Endothelial cell (in vitro differentiated cells): ENCODE measurements around the gene TBX4. TPM values are rescaled to one million over a fixed set of nuclear protein-coding genes. Genes with fewer than 3 reads are reported as not detected.

Experiments
- DNase-seq: peaks from one replicate; pipeline ENCODE4 v3.0.0; 2021; ENCODE audit warnings: low spot score
- H3K27ac Mint-ChIP-seq: one replicate; pipeline ENCODE4 v1.8.0; 2021; ENCODE audit warnings: mixed read lengths, inconsistent platforms; ENCODE audit not compliant: unreplicated experiment
- H3K27me3 Mint-ChIP-seq: one replicate; pipeline ENCODE4 v1.8.0; 2021; ENCODE audit warnings: mild to moderate bottlenecking, moderate library complexity, mixed read lengths, inconsistent platforms; ENCODE audit not compliant: unreplicated experiment
- H3K36me3 Mint-ChIP-seq: one replicate; pipeline ENCODE4 v1.8.0; 2021; ENCODE audit warnings: mild to moderate bottlenecking, low read depth, mixed read lengths, inconsistent platforms; ENCODE audit not compliant: unreplicated experiment
- H3K4me1 Mint-ChIP-seq: one replicate; pipeline ENCODE4 v1.8.0; 2021; ENCODE audit warnings: mild to moderate bottlenecking, mixed read lengths, inconsistent platforms; ENCODE audit not compliant: unreplicated experiment
- H3K4me3 Mint-ChIP-seq: one replicate; pipeline ENCODE4 v1.8.0; 2021; ENCODE audit warnings: mild to moderate bottlenecking, mixed read lengths, inconsistent platforms; ENCODE audit not compliant: unreplicated experiment
- H3K9me3 Mint-ChIP-seq: one replicate; pipeline ENCODE4 v1.8.0; 2021; ENCODE audit warnings: mixed read lengths, inconsistent platforms; ENCODE audit not compliant: unreplicated experiment
- total RNA-seq: library from RNA; stranded (reverse); fragmentation: NEBNext Ultra II Directional; extraction: Animal tissue kit (Norgen Biotek cat#: 25700); gene quantifications from one replicate; pipeline ENCODE4 v1.2.1, GENCODE V29; 2021; ENCODE audit not compliant: unreplicated experiment
- TF ChIP-seq, protein P1 (sequence below): fragments of 200-600 bp; sonication (generic); IDR thresholded peaks from one replicate; pipeline ENCODE4 v1.5.0; 2021; ENCODE audit warnings: antibody characterized with exemption; ENCODE audit not compliant: unreplicated experiment

TBX4 gene
- total RNA-seq, 1 donor from 2014 or later, result 1.1 TPM

DNA sequence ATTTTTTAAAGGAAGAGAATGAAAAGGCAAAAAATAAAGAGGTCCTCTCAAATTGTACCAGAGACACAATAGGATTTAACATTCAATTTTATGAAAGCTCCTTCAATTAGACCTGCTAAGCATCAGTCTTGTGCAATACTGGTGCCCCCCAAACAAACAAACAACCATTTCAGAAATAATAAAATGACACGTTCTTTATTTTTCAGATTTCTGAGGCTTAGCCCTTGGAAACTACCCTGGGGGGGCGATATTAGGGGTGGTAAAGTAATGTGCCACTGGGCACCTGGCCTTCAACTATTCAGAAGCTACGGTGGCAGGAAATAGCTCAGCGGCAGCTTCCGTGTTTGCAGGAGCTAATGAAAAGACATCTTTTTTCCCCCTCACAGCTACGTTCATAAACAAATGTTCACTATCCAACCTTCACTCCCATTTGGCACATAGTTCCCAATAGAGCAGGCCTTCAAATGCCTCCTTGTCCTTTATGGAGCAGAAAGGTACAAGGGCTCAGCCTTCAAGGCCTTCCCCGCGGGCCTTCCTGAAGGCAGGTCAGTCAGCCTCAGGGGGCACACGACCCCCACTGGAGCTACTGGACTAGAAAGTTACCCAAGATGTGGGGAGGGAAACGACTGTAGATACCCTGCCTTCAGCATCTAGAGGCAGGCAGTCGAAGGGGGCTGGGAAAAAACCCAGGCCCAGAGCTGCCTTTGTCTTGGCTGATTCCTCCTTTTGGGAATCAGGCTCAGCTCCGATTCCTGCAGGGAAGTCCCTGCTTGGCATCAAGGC, 44.1 kb downstream of the TBX4 start:
- DNase-seq, result no peak
- H3K4me3 Mint-ChIP-seq, result no peak overlapping the region
- no peaks in the 10 kb centered on the region for H3K9me3 Mint-ChIP-seq
- TF ChIP-seq, protein P1, sequence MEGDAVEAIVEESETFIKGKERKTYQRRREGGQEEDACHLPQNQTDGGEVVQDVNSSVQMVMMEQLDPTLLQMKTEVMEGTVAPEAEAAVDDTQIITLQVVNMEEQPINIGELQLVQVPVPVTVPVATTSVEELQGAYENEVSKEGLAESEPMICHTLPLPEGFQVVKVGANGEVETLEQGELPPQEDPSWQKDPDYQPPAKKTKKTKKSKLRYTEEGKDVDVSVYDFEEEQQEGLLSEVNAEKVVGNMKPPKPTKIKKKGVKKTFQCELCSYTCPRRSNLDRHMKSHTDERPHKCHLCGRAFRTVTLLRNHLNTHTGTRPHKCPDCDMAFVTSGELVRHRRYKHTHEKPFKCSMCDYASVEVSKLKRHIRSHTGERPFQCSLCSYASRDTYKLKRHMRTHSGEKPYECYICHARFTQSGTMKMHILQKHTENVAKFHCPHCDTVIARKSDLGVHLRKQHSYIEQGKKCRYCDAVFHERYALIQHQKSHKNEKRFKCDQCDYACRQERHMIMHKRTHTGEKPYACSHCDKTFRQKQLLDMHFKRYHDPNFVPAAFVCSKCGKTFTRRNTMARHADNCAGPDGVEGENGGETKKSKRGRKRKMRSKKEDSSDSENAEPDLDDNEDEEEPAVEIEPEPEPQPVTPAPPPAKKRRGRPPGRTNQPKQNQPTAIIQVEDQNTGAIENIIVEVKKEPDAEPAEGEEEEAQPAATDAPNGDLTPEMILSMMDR, result no peak
- no peaks in the 10 kb centered on the region for H3K27me3 Mint-ChIP-seq
- peaks cover 3% of the 10 kb centered on the region for H3K4me1 Mint-ChIP-seq
- H3K27ac Mint-ChIP-seq, result no peak overlapping the region
- no peaks in the 10 kb centered on the region for H3K36me3 Mint-ChIP-seq

DNA sequence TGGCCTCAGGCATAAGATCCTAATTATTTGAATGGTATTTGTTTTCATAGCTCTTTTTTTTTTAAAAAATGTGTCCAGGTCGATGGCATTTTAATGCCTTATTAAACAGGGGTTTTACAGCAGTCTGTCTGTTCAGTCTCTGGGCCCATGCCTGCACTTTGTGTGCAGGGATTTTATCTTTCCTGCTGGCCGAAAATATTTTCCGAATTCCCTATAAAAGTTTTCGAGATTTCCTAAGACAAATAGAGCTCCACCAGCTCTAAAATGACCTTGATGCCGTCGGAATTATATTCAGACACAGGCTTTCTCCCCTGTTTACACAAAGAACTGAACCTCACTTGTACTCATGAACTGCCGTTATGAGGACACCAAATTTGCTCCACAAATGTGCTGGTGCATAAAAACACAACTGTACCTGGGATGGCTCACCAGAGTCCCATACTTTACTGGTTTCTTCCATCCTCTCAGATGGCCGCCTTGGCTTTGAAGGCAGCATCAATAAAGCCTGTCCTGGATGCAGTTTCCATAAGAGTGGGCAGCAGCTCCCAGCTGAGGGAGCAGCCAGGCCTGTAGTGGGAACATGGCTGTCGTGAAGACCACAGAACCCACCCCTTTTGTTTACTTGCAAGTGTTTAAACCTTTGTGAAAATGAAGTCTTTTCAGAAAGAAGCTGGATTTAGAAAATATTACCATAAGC, 44.9 kb downstream of the TBX4 start:
- H3K36me3 Mint-ChIP-seq, result no peaks in the 10 kb centered on the region
- H3K9me3 Mint-ChIP-seq, result no peaks in the 10 kb centered on the region
- DNase-seq, result no peak
- H3K27me3 Mint-ChIP-seq, result no peaks in the 10 kb centered on the region
- no peak overlapping the region for H3K27ac Mint-ChIP-seq
- peaks cover 3% of the 10 kb centered on the region for H3K4me1 Mint-ChIP-seq
- H3K4me3 Mint-ChIP-seq, result no peak overlapping the region
- TF ChIP-seq, protein P1, result no peak

DNA sequence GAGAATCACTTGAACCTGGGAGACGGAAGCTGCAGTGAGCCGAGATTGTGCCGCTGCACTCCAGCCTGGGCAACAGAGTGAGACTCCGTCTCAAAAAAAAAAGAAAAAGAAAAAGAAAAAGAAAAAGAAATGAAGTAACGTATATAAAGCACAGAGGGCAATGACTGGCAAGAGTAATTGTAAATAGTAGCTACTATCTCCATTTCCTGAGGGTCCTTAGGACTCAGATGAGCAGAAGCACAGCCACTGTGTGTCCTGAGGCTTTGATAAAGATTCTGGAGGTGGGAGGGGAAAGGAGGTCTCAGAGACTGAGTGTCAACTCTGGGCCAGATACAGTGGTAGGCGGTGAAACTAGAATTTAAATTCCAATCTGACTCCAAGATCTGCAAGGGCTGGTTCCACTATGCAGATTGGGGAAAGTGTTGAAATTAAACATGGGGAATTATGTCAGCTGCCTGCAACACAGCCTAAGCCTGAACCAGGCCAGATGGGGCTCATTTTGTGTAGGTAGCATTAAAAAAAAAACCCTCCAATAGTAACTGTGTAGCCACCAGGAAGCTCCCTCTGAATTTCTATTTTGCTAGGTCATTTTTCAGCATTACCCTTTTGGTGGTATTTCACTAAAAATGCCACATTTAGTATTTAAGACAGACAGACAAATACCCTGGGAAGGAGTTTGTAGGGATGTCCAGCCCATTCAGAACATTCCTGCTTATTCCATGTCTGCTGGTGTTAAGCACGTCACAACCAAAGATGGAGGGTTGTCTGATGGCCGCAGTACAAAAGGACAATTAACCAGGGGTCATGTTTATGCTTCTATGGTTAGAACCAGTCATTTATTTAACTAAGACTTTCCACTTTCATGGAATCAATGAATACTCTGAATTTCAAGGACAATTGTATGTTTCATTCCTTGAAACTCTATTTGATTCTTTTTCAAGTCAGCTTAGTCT, 46.1 kb downstream of the TBX4 start:
- H3K27ac Mint-ChIP-seq, result no peak overlapping the region
- H3K9me3 Mint-ChIP-seq, result no peaks in the 10 kb centered on the region
- H3K27me3 Mint-ChIP-seq, result no peaks in the 10 kb centered on the region
- H3K4me1 Mint-ChIP-seq, result peaks cover 3% of the 10 kb centered on the region
- TF ChIP-seq, protein P1, result no peak
- H3K36me3 Mint-ChIP-seq, result no peaks in the 10 kb centered on the region
- no peak overlapping the region for H3K4me3 Mint-ChIP-seq
- DNase-seq, result no peak

DNA sequence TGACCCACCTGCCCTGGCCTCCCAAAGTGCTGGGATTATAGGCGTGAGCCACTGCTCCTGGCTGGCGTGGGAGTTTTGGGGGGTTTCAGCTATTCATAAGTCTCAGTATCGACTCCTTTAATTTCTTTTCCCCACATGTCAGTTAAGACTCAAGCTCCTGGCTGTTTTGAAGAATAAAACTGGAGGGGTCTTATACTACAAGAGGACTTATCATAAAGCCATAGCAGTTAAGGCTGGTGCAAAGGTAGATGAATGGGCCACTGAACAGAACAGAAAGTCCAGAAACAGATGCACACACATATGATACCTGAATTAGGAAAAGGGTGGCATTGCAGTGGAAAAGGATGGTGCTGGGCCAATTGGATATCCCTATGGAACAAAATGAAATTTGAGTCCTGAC, 47.4 kb downstream of the TBX4 start:
- peaks cover 3% of the 10 kb centered on the region for H3K4me1 Mint-ChIP-seq
- no peak overlapping the region for H3K4me3 Mint-ChIP-seq

More for the DNA sequence above, 47.4 kb downstream of the TBX4 start:
- no peaks in the 10 kb centered on the region for H3K36me3 Mint-ChIP-seq
- no peak overlapping the region for H3K27ac Mint-ChIP-seq
- TF ChIP-seq, protein P1, result no peak
- H3K27me3 Mint-ChIP-seq, result no peaks in the 10 kb centered on the region
- no peak for DNase-seq
- no peaks in the 10 kb centered on the region for H3K9me3 Mint-ChIP-seq
